NCI-H1417 (cell line): ENCODE results near the gene WASF2.
A peak's percentile ranks its signal among the peaks of the same experiment; 100 is the strongest.
"Not testable (repeated sequence)": the region's sequence is repeated elsewhere in the genome, so short reads cannot be mapped to it uniquely, and the experiment has no call there.

Source experiments
- DNase-seq, 3 experiments: peaks; one replicate each; lab custom pipeline; 2025; lab: John Stamatoyannopoulos, UW

The WASF2 gene

GRCh38 chr1:27501159-27501558, 11.2 kb upstream of the WASF2 start:
- not testable (repeated sequence) for DNase-seq

- no peak for DNase-seq
Measured at GRCh38 chr1:27499142-27499541, 9.2 kb upstream of the WASF2 start.

- peak in 2 of 3 experiments; percentile 24 to 56 for DNase-seq
Measured at GRCh38 chr1:27496604-27497155, 6.7 kb upstream of the WASF2 start.

GRCh38 chr1:27492796-27493195, 2.8 kb upstream of the WASF2 start:
- DNase-seq, result no peak

- DNase-seq, result no peak
Measured at GRCh38 chr1:27491748-27492700, 2.1 kb upstream of the WASF2 start.

- DNase-seq, result peak in 2 of 3 experiments; percentile 79 to 81
Measured at GRCh38 chr1:27489501-27489972, 430 bp downstream of the WASF2 start.

GRCh38 chr1:27487966-27488884, 1.7 kb downstream of the WASF2 start:
- DNase-seq, result peak in 1 of 3 experiments; percentile 31

- no peak for DNase-seq
Measured at GRCh38 chr1:27485363-27485762, 4.6 kb downstream of the WASF2 start.

- DNase-seq, result no peak
Measured at GRCh38 chr1:27483659-27484058, 6.3 kb downstream of the WASF2 start.

- DNase-seq, result no peak
Measured at GRCh38 chr1:27481994-27482620, 7.9 kb downstream of the WASF2 start.

GRCh38 chr1:27478098-27478497, 11.9 kb downstream of the WASF2 start:
- DNase-seq, result no peak

- no peak for DNase-seq
Measured at GRCh38 chr1:27476237-27476636, 13.7 kb downstream of the WASF2 start.

- DNase-seq, result no peak
Measured at GRCh38 chr1:27475720-27476119, 14.2 kb downstream of the WASF2 start.

- no peak for DNase-seq
Measured at GRCh38 chr1:27473755-27474154, 16.2 kb downstream of the WASF2 start.

- DNase-seq, result not testable (repeated sequence)
Measured at GRCh38 chr1:27472098-27472497, 17.9 kb downstream of the WASF2 start.

- no peak for DNase-seq
Measured at GRCh38 chr1:27471477-27471876, 18.5 kb downstream of the WASF2 start.

- DNase-seq, result no peak
Measured at GRCh38 chr1:27469334-27469733, 20.6 kb downstream of the WASF2 start.

GRCh38 chr1:27468378-27468777, 21.6 kb downstream of the WASF2 start:
- DNase-seq, result not testable (repeated sequence)

- DNase-seq, result no peak
Measured at GRCh38 chr1:27464926-27465647, 24.9 kb downstream of the WASF2 start.

- DNase-seq, result not testable (repeated sequence)
Measured at GRCh38 chr1:27463916-27464315, 26.1 kb downstream of the WASF2 start.

GRCh38 chr1:27458521-27458920, 31.4 kb downstream of the WASF2 start:
- not testable (repeated sequence) for DNase-seq
